GM19467 (cell line): Measurements from ENCODE around the gene GRM2.

Experiments used
- ATAC-seq: cut with Tn5 transposase; IDR thresholded peaks from one replicate; pipeline ENCODE4 v1.9.1; 2021; ENCODE audit warnings: mild to moderate bottlenecking, moderate library complexity; ENCODE audit not compliant: unreplicated experiment

The GRM2 gene

DNA sequence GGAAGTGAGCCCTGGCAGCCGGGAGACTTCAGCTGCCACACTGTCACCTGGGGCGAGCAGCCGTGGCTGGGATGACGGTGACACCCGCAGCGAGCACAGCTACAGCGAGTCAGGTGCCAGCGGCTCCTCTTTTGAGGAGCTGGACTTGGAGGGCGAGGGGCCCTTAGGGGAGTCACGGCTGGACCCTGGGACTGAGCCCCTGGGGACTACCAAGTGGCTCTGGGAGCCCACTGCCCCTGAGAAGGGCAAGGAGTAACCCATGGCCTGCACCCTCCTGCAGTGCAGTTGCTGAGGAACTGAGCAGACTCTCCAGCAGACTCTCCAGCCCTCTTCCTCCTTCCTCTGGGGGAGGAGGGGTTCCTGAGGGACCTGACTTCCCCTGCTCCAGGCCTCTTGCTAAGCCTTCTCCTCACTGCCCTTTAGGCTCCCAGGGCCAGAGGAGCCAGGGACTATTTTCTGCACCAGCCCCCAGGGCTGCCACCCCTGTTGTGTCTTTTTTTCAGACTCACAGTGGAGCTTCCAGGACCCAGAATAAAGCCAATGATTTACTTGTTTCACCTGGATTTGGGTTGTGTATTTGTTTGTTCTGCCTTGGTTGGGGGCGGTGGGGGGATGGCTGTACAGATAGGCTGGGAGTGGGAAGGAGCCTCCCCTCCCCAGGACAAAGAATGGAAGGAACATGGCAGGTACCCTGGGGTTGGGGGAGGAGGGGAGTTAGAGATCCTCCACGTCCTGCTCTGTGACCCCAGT lies 2.9 kb upstream of the GRM2 start:
- no peak for ATAC-seq

DNA sequence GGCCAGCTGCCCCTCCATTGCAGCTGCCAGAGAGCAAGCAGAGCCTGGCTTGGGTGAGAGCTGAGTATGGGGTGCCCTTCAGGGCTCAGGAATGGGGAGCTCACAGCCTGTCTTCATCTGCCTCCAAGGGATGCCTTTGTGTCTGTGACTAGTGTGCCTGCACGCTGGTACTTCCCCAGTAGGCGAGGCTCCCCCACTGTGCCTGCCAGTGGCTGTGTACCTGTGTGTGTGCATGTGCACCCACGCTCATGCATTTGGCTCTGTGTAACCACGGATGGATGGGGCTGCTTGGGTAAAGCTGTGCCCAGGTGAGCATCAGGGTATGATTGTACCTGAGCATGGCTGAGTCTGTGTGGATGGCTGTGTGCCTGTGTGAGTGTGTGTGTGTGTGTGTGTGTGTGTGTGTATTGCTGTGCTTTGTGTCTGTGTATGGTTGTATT lies 2.3 kb upstream of the GRM2 start:
- ATAC-seq = no peak

DNA sequence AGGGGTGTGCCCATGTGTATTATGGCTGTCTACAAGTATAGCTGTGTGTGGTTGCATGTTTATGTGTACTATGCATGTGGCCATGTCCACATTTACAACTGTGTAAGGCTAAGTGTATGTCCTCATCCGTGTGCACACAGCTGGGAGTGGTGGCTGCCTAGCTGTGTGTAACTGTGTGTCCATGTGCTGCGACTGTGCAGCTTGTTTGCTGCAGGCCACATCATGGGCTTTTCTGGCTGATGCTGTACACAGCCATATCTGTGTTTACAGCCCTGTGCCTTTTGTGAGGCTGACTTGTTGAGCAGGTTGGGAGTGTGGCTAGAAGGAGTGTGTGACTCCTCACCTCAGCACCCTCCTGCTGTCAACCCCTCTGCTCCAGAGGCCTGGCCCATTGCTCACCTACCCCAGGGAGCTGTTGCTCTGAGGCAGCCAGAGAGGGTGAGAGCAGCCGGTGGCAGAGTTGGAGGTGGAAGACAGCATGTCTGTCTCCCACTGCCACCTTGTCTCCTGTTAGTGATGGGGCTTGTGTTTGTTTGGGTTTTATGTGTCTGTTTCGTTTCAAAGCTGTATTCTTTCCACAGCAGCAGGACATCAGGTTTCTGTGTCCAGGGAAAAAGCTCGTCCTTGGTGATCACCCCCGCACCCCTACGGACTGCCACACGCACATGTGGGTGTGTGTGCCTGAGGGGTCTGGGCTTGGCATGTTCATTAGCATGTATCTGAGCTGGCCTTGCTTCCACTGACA lies 1.4 kb upstream of the GRM2 start:
- no peak for ATAC-seq

DNA sequence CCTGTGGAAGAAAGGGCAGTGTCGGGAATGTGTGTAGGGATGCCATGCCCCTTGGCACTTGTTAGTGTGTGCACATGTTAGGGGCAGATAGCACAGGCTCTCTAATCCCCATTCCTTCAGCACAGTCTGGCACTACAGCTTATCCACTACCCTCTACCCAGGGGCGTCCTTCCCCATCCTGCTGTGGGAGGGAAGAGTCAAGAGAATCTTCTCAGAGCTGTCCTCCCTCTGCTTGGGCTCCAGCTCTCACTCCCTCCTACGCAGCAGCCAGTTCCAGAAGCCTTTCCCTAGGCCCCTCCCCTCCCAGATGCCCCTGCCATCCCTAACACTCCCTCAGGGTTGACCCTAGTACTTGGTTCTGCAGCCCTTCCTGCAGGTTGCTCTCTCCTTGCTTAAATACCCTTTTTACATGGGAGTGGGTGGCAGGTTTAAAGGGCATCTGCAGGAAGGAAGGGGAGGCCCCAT lies 815 bp upstream of the GRM2 start:
- ATAC-seq = no peak

DNA sequence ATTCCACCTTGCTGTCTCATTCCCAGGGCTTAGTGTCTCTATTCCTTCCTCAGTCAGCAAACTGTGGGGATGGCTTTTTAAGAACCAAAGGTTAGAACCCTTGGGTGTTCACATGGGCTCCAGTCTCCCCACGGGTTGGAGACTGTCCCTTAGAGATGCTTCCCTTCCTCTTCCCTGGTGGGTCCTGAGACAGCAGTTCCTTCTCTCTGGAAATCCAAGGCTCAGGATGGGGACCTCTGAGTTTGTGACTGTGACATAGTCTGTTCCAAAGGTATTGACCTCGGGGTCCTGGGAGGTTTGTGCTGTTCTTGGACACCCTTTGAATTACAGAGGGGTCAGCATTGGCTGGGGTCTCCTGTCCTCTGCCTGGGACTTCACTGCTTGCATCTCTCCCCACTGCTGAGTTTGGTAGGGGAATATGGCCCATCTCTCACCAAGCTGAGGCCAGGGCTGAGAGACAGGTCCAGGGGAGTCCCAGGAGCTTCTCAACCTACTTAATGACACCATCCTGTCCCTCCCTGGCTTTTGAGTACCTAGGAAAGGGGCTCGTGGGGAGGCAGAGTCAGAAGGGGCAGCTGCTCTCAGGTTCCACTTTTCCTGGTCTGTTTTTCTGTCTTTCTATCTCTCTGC lies 1.5 kb downstream of the GRM2 start:
- no peak for ATAC-seq

DNA sequence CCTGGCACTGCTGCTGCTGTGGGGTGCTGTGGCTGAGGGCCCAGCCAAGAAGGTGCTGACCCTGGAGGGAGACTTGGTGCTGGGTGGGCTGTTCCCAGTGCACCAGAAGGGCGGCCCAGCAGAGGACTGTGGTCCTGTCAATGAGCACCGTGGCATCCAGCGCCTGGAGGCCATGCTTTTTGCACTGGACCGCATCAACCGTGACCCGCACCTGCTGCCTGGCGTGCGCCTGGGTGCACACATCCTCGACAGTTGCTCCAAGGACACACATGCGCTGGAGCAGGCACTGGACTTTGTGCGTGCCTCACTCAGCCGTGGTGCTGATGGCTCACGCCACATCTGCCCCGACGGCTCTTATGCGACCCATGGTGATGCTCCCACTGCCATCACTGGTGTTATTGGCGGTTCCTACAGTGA lies 2.1 kb downstream of the GRM2 start:
- no peak for ATAC-seq

DNA sequence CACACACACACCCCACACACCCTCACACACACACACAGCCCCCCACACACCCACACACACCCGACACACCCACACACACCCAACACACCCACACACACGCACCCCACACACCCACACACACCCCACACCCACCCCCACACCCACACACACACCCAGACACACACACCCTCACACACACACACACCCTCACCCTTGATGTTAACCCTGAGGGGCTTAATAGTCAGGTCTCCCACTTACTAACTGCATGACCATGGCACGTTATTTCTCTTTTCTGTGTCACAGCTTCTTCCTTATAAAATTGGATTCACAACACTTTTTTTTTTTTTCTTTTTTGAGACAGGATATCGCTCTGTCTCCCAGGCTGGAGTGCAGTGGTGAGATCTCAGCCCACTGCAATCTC lies 2.8 kb downstream of the GRM2 start:
- no peak for ATAC-seq

DNA sequence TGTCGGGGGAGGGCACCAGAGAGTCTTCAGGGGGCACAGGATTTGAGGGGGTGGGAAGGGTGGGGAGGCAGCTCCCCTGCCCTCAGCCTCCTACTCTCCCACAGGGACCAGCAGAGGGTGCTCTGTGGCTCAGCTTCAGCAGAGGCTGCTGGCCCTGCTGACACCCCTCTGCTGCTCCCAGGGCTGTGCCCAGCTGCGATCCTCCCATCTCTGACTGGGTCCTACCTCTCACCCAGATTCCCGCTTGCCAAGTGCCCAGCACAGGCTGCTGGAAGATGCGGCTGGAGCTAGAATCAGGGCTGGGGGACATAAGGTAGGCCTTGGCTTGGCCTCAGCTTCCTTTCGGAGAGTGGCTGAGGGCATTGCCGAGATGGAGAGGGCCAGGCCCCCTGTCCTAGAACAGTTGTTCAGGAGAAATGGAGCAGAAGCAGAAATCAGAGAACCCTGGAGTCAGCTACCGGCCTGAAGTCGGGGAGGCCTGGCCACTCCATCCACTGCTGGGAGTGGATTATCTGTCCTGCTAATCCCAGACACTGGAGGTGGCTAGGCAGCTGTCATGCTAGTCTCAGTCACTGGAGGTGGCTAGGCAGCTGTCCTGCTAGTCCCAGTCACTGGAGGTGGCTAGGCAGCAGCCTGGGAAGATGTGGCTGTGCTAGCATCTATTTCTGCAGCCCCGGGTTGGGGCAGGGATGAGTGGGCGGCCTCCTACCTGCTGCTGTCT lies 3.9 kb downstream of the GRM2 start:
- ATAC-seq = no peak

DNA sequence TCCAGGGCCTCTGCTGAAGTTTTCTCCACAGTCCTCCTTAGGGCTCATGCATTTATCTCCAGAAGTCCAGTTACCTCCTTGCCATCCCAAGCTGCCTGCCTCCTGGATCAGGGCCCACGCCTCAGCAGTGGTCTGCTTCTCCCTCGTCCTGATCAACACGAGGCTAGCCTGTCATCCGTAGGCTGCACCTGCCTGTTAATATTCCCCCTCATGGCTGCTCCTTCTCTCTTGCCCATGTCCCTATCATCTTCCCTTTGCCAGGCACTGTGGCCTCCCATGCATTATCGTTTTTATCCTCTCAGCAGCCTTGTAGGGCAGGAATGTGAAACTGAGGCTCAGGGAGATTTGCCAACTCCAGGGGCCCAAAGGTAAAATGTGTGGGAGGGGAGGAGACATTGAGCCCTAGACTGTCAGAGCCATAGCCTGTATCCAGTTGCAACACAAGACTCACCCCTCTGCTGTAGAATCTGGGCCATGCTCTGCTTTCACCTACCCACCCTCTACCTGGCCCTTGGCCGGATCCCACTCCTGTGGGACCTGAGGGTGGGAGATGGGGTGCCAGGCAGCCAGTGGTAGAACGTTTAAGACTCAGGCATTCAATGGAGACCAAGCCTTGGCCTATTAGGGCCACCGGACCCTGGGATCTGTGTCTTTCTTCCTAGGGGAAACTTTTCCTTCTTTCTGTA lies 4.6 kb downstream of the GRM2 start:
- ATAC-seq = no peak

DNA sequence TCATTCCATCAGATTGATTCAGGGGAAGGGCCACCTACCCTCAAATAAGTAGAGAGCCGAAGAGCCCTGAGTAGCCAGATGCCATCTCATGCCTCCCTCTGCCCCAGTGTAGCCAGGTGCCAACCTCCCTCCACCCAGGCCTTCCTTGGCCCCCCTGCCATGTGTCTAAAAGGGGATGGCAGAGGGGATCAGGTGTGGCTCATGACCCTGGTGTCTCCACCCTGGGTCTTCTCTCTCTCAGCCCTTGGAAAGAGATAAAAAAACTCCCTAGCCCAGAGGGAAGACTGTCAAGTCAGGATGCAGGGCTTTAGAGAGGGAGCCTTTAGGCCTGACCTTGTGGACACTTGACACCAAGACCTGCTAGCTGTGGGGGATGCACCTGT lies 5.2 kb downstream of the GRM2 start:
- no peak for ATAC-seq

DNA sequence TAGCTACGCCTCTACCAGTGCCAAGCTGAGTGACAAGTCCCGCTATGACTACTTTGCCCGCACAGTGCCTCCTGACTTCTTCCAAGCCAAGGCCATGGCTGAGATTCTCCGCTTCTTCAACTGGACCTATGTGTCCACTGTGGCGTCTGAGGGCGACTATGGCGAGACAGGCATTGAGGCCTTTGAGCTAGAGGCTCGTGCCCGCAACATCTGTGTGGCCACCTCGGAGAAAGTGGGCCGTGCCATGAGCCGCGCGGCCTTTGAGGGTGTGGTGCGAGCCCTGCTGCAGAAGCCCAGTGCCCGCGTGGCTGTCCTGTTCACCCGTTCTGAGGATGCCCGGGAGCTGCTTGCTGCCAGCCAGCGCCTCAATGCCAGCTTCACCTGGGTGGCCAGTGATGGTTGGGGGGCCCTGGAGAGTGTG lies 5.7 kb downstream of the GRM2 start:
- ATAC-seq = no peak

DNA sequence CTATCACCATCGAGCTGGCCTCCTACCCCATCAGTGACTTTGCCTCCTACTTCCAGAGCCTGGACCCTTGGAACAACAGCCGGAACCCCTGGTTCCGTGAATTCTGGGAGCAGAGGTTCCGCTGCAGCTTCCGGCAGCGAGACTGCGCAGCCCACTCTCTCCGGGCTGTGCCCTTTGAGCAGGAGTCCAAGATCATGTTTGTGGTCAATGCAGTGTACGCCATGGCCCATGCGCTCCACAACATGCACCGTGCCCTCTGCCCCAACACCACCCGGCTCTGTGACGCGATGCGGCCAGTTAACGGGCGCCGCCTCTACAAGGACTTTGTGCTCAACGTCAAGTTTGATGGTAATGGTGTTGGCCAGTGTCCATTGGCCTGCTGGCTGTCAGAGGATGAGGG lies 6.1 kb downstream of the GRM2 start:
- ATAC-seq = no peak

DNA sequence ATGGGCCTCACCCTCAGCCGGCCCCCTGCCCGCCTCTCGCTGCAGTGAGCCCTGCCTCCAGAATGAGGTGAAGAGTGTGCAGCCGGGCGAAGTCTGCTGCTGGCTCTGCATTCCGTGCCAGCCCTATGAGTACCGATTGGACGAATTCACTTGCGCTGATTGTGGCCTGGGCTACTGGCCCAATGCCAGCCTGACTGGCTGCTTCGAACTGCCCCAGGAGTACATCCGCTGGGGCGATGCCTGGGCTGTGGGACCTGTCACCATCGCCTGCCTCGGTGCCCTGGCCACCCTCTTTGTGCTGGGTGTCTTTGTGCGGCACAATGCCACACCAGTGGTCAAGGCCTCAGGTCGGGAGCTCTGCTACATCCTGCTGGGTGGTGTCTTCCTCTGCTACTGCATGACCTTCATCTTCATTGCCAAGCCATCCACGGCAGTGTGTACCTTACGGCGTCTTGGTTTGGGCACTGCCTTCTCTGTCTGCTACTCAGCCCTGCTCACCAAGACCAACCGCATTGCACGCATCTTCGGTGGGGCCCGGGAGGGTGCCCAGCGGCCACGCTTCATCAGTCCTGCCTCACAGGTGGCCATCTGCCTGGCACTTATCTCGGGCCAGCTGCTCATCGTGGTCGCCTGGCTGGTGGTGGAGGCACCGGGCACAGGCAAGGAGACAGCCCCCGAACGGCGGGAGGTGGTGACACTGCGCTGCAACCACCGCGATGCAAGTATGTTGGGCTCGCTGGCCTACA lies 8.5 kb downstream of the GRM2 start:
- ATAC-seq = no peak

DNA sequence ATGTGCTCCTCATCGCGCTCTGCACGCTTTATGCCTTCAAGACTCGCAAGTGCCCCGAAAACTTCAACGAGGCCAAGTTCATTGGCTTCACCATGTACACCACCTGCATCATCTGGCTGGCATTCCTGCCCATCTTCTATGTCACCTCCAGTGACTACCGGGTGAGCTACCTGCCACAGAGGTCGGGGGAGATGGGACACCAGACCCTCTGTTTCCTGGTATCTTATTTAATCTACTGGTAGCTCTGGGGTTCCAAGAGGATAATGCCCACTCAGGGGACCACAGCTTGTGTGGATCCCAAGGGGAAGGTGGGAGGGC lies 9.1 kb downstream of the GRM2 start:
- no peak for ATAC-seq

DNA sequence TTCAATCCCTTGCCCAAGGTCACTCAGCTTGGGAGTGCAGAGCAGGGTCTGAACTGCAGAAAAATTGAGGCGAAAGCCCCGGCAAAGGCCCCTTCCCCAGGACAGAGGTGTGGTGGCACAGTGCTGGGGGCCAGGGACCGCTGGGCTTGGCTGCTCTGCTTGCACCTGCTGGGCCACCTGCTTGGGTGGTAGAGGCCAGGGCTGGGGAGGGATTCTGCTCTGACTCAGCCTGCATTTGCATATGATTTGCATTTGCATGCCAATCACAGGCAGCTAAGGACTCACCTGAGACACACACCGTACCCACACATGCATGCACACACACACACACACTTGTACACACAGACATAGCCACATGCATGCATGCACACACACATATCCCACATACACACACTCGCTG lies 9.9 kb downstream of the GRM2 start:
- ATAC-seq = no peak

DNA sequence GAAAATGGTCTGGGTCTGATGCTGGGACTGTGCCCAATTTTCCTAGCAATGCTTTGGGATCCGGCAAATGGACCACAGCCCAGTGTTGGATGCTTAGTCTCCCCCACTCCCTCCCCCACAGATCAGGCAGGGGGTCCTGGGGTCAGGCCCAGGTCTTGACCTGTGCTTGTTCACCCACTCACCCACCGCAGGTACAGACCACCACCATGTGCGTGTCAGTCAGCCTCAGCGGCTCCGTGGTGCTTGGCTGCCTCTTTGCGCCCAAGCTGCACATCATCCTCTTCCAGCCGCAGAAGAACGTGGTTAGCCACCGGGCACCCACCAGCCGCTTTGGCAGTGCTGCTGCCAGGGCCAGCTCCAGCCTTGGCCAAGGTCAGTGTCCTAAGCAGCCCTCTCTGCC lies 10.6 kb downstream of the GRM2 start:
- ATAC-seq = no peak

DNA sequence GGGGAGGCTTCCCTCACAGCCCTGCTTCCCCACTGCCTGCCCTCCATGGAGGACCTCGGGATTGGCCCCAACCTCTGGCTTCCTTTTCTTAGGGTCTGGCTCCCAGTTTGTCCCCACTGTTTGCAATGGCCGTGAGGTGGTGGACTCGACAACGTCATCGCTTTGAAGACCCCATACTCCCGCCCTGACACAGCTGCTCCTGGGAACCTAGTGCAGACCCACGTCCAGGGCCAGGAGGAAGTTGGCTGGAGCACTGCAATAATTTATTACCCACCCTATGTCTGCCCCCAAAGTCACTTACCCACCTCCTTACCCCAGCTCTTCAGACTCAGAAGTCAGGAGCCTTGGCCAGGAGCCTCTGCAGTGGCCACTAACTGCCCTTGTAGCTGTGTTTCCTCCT lies 11.1 kb downstream of the GRM2 start:
- ATAC-seq = no peak

DNA sequence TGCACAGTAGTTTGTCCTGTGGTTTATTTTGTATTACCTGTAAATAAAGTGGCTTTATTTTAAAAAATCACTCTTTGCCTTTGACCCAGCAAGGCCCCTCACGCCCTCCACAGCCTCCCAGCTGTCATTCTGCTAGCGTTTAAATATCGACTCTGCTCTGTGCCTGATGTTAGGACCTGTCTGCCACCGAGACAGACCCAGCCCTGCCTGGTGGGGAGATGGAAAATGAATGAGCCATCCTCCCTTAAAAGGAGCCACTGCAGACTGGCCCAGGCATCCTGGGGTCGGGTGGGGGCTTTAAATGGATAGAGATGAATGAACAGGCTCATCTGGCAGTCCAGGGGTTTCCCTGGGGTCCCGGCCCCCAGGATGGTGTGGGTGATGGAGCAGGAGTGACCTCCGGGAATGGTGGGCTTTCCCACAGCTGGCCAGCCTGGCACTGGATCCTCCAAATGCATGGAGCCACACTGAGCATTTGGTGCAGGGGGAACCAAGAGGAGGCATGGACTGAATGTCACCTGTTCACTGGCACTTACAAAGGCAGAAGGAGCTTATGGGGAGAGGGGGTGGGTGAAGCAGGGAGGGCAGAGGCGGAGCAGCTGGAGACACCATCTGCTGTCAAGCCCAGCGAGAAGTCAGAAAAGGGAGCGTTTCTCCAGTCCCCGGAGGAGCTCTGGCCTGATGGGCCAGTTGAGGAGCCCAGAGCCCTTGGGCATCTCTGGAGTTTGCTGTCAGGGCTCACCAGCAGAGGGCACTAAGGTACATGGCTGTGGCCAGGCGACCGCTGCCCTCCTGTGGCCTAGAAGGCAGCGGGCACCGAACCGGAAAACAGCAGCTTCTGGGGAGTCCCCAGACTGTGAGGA lies 11.9 kb downstream of the GRM2 start:
- ATAC-seq = no peak

DNA sequence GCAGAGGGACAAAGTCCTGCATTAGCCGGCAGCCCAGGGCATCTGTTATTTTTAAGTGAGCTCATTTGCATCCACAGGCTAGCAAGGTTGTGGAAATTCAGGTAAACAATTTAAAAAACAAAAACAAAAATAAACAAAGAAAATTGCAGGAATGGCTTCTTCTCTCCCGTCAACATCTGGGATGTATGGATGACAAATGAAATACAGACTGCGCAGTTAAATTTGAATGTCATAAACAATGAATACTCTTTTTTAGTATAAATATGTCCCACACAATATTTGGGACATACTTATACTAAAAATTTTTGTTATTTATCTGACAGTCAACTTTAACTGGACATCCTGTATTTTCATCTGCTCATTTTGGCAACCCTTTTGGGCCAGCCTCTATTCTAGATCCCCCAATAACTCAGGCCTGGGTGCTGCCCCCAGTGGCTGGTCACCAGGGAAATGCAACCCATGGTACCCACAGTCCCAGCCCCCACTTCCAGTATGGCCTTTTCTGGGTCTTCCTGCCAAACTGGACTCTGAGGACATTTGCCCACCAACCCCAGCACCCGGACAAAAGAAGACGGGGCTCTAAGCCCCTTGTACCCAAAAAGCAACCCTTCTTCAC lies 12.7 kb downstream of the GRM2 start:
- ATAC-seq = no peak
